ENCODE results near the gene PLXNA2. TPM values are rescaled to one million over a fixed set of nuclear protein-coding genes. Genes with fewer than 3 reads are reported as not detected.

Gene PLXNA2
- total and polyA plus RNA-seq, 2 donors (not counting 3 experiments of a cell fraction or from before 2014, with no cell fraction given), result 42.6 to 229 TPM

- intact Hi-C loops (cut with micrococcal nuclease) (no loop called here), dilution Hi-C loops (cut with MboI; ENCODE audit: extremely low pct_ligation_motif_present, low sequenced_read_pairs) (no loop called here)
- Histone ChIP-seq H3K4me3 (replicated peaks in 1 of 3; ENCODE audit: insufficient read depth in 1 of 3, low read depth in 1 of 3, low read length in 3 of 3) (no peak overlapping the region), H3K36me3 (ENCODE audit: control insufficient read depth in 2 of 2, extremely low read depth in 1 of 2, insufficient read depth in 2 of 2, low read length in 2 of 2) (no peaks in the 10 kb centered on the region), H3K79me2 (ENCODE audit: control insufficient read depth, insufficient read depth, low read length) (no peaks in the 10 kb centered on the region), H3K9ac (replicated peaks; ENCODE audit: extremely low read depth, insufficient read depth, low read length) (no peak overlapping the region), H3K27me3 (ENCODE audit: control insufficient read depth in 2 of 2, insufficient read depth in 2 of 2, low read length in 2 of 2) (peaks cover 4% of the 10 kb centered on the region in 2 experiments), H3K9me3 (replicated peaks; ENCODE audit: control insufficient read depth, insufficient read depth, low read length) (no peaks in the 10 kb centered on the region), H3K9me1 (replicated peaks; ENCODE audit: control insufficient read depth, extremely low read depth, insufficient read depth, low read length) (no peaks in the 10 kb centered on the region), H3K4me2 (ENCODE audit: insufficient read depth, low read length) (no peak overlapping the region), H2AFZ (ENCODE audit: low read depth, low read length) (no peak overlapping the region), H4K20me1 (replicated peaks; ENCODE audit: control insufficient read depth, extremely low read depth, insufficient read depth, low read length) (no peaks in the 10 kb centered on the region), H3K27ac (ENCODE audit: insufficient read depth, low read depth, low read length) (no peak overlapping the region), H3K4me1 (ENCODE audit: control insufficient read depth, extremely low read depth, insufficient read depth, low read length) (no peaks in the 10 kb centered on the region)
- FAIRE-seq (no peak), DNase-seq (ENCODE audit: low read depth, low spot score) (no peak)
- TF ChIP-seq, protein P1, sequence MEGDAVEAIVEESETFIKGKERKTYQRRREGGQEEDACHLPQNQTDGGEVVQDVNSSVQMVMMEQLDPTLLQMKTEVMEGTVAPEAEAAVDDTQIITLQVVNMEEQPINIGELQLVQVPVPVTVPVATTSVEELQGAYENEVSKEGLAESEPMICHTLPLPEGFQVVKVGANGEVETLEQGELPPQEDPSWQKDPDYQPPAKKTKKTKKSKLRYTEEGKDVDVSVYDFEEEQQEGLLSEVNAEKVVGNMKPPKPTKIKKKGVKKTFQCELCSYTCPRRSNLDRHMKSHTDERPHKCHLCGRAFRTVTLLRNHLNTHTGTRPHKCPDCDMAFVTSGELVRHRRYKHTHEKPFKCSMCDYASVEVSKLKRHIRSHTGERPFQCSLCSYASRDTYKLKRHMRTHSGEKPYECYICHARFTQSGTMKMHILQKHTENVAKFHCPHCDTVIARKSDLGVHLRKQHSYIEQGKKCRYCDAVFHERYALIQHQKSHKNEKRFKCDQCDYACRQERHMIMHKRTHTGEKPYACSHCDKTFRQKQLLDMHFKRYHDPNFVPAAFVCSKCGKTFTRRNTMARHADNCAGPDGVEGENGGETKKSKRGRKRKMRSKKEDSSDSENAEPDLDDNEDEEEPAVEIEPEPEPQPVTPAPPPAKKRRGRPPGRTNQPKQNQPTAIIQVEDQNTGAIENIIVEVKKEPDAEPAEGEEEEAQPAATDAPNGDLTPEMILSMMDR (IDR thresholded peaks at IDR 0.05; ENCODE audit: extremely low read depth in 1 of 2, insufficient read depth in 1 of 2, low read depth in 1 of 2, low read length in 2 of 2), result no peak
- TF ChIP-seq GATA2 (IDR thresholded peaks at IDR 0.05; ENCODE audit: insufficient read depth, insufficient read length, low read depth, low read length), result no peak
- TF ChIP-seq POLR2A (IDR thresholded peaks at IDR 0.05; ENCODE audit: low read depth, low read length), result no peak
- TF ChIP-seq EZH2 (IDR thresholded peaks at IDR 0.05; ENCODE audit: borderline replicate concordance, low read depth, low read length, severe bottlenecking), result no peak
- no peak for TF ChIP-seq POLR2AphosphoS5 (IDR thresholded peaks at IDR 0.05; ENCODE audit: insufficient read depth, low read depth, low read length)
- TF ChIP-seq MAX (IDR thresholded peaks at IDR 0.05; ENCODE audit: insufficient read depth, insufficient read length), result no peak
- TF ChIP-seq JUN (IDR thresholded peaks at IDR 0.05; ENCODE audit: borderline replicate concordance, insufficient read depth, insufficient read length, low read depth), result no peak
- no peak for TF ChIP-seq MYC (IDR thresholded peaks at IDR 0.05; ENCODE audit: low read depth, low read length)
- no peak for TF ChIP-seq FOS (IDR thresholded peaks at IDR 0.05; ENCODE audit: borderline replicate concordance, insufficient read depth, low read length)
- POLR2A ChIA-PET, result no interaction called here
- no TSS peak for BruUV-seq (replicated peaks)
- CTCF ChIA-PET, result interaction anchor here (1.0 to 2.7 kb wide), 3 partner anchors 39 to 243 kb away, joined by 3 to 8 read pairs (median 4); no protein-coding TSS in a partner anchor
Observed at GRCh38 chr1:208002078-208002477, 242.1 kb downstream of the PLXNA2 start.
